ENCODE data around the gene MKX.

Gene MKX

GRCh38 chr10:27774831-27775230 is 29.2 kb upstream of the MKX start:
- no peak overlapping the region for H3K4me3 ChIP-seq (ENCODE audit: control insufficient read depth, low read depth, low read length)
- TF ChIP-seq CTCF (conservative IDR thresholded peaks at IDR 0.05; ENCODE audit: control insufficient read depth, insufficient read depth, low read depth, low read length) = no peak
- no peak for DNase-seq (ENCODE audit: low read depth)

- DNase-seq (ENCODE audit: low read depth) = no peak
- H3K4me3 ChIP-seq (ENCODE audit: control insufficient read depth, low read depth, low read length) = no peak overlapping the region
- no peak for TF ChIP-seq CTCF (conservative IDR thresholded peaks at IDR 0.05; ENCODE audit: control insufficient read depth, insufficient read depth, low read depth, low read length)
These were observed 25.6 kb upstream of the MKX start for GRCh38 chr10:27771231-27771630.

GRCh38 chr10:27770181-27770580 is 24.6 kb upstream of the MKX start:
- no peak for TF ChIP-seq CTCF (conservative IDR thresholded peaks at IDR 0.05; ENCODE audit: control insufficient read depth, insufficient read depth, low read depth, low read length)

GRCh38 chr10:27760867-27761266 is 15.2 kb upstream of the MKX start:
- no peak for TF ChIP-seq CTCF (conservative IDR thresholded peaks at IDR 0.05; ENCODE audit: control insufficient read depth, insufficient read depth, low read depth, low read length)
- no peak for DNase-seq (ENCODE audit: low read depth)
- no peak overlapping the region for H3K4me3 ChIP-seq (ENCODE audit: control insufficient read depth, low read depth, low read length)

More at GRCh38 chr10:27770181-27770580, 24.6 kb upstream of the MKX start:
- no peak overlapping the region for H3K4me3 ChIP-seq (ENCODE audit: control insufficient read depth, low read depth, low read length)
- DNase-seq (ENCODE audit: low read depth) = no peak

- no peak overlapping the region for H3K4me3 ChIP-seq (ENCODE audit: control insufficient read depth, low read depth, low read length)
- no peak for TF ChIP-seq CTCF (conservative IDR thresholded peaks at IDR 0.05; ENCODE audit: control insufficient read depth, insufficient read depth, low read depth, low read length)
- DNase-seq (ENCODE audit: low read depth) = no peak
These were observed 14.1 kb upstream of the MKX start for GRCh38 chr10:27759483-27760272.

- H3K4me3 ChIP-seq (ENCODE audit: control insufficient read depth, low read depth, low read length) = no peak overlapping the region
- no peak for DNase-seq (ENCODE audit: low read depth)
- no peak for TF ChIP-seq CTCF (conservative IDR thresholded peaks at IDR 0.05; ENCODE audit: control insufficient read depth, insufficient read depth, low read depth, low read length)
These were observed 7.1 kb upstream of the MKX start for GRCh38 chr10:27752673-27753237.

Data from fibroblast of mammary gland (primary cell).